H54 (cell line): Measurements from ENCODE around the gene FGF2.
"Not testable (repeated sequence)": the region's sequence is repeated elsewhere in the genome, so short reads cannot be mapped to it uniquely, and the experiment has no call there.

Source experiments
- DNase-seq: peaks from one replicate; pipeline ENCODE4 v3.0.0; 2011; ENCODE audit warnings: low spot score, mixed read lengths; ENCODE audit not compliant: insufficient read length
- FAIRE-seq: peaks from 3 replicates; lab custom pipeline; 2011; peaks lifted over from hg19 to GRCh38; lab: Jason Lieb, UNC
- POLR2A ChIP-seq: IDR thresholded peaks from 2 replicates; pipeline ENCODE4 v1.6.1; 2011; ENCODE audit warnings: low read depth, mild to moderate bottlenecking, low read length

Gene FGF2

DNA sequence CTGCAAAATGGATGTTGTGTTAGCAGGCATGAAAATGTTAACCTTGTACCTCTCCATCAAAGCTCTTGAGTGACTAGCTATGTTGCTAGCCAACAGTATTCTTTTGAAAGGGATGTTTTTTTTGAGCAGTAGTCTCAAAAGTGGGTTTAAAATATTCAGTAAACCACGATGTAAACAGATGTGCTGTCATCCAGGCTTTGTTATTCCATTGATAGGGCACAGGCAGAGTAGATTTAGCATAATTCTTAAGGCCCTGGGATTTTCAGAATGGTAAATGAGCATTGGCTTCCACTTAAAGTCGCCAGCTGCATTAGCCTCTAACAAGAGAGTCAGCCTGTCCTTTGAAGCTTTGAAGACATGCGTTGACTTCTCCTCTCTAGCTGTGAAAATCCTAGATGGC lies 18.4 kb downstream of the FGF2 start:
- FAIRE-seq, result no peak
- TF ChIP-seq POLR2A, result no peak

DNA sequence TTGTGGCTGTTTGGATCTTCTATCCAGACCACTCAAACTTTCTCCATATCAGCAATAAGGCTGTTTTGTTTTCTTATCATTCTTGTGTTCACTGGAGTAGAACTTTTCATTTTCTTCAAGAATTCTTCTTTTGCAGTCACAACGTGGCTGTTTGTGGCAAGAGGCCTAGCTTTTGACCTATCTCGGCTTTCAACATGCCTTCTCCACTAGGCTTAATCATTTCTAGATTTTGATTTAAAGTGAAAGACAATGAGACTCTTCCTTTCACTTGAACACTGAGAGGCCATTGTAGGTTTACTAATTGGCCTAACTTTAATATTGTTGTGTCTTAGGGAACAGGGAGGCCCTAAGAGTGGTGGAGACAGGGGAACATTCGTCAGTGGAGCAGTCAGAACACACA lies 19.1 kb downstream of the FGF2 start:
- FAIRE-seq (no peak), DNase-seq (no peak)
- no peak for TF ChIP-seq POLR2A

More for the DNA sequence above, 18.4 kb downstream of the FGF2 start:
- no peak for DNase-seq

DNA sequence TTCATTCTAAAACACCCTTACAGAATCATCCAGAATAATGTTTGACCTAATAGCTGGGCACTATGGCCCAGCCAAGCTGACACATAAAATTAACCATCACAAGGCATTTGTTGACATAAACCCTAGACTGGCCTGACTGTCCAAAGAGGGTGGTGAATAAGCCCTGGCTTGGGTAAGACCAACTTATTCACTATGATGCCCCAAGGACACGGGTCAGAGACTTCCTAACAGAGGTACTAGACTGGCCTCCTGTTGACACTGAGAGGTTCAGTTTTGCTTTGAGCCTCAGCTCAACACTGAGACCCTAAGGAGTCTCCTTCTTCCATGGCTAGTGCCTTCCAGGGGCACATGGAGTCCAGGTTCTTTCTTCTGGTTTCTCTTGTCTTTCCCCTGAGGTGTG lies 21.3 kb downstream of the FGF2 start:
- FAIRE-seq, result no peak
- DNase-seq, result no peak
- no peak for TF ChIP-seq POLR2A

DNA sequence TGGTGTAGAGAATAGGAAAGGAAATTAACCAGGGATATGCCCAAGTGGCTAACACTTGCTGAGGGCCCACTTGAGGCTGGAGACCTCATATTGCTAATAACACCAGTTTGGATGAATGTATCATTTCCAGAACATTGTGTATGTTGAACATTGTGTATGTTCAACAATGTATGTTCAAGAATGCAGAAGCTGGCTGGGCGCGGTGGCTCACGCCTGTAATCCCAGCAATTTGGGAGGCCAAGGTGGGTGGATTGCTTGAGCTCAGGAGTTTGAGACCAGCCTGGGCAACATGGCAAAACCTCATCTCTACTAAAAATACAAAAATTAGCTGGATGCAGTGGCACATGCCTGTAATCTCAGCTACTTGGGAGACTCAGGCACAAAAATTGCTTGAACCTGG lies 23.2 kb downstream of the FGF2 start:
- FAIRE-seq, DNase-seq: not testable (repeated sequence)

DNA sequence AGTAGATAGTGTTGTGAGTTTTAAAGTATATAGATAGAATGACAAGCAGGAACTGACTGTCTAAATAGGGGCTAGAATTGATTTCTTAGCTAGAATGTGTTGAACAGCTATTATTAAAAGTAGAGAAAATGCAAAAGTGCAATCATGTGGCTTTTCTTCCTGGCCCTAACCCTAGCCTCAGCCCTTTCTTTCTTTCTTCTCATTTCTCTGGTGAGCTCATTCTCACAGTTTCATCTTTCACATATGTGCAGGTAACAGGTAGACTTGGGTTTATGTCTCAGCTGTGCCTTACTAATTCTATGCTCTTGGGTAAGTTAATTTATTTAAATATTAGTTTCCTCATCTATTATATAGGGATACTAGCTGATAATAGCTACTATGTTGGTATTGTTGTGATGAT lies 24.9 kb downstream of the FGF2 start:
- FAIRE-seq (no peak), DNase-seq (no peak)
- TF ChIP-seq POLR2A, result no peak

DNA sequence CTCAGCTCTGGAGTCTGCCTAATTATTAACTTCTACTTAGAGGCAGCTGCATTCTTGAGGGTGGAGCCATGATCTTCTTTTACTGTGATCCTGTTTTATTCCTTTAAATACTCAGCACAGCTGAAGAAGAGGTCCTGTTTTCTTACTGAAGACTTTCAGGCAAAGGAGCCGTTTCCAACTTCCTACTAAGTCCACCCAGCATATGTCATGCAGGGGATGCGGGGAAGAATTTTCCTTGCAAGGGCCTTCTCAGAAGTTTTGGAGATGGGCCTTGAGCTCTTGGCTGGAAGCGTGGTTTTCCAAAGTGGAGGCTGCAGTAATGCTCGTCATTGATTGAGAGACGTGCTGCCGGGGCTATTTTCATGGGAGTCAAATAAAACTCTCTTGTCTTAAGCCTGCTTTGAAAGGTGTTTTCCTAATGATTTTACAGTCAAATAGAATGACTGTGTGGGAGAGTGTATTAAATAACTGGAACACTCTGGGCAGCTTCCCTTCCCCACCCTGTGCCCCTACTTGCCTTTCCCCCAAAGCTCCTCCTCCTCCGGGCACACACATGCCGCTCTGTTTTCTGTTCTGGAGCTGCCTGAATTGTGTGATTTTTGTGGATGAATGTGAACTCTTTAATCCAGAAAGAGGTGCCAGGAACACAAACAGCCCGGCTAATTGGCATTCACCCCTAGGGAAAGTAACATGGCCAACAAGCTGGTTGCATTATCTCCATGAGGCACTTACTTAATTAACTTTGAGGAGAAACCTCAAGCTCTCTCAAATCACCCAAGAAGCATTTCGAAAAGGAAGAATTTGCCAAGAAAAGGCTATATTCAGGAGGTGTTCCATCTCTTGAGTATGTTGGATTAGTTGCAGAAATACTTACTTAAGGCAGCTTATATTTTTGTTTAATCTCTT lies 28.1 kb downstream of the FGF2 start:
- DNase-seq (no peak), FAIRE-seq (no peak)
- no peak for TF ChIP-seq POLR2A

DNA sequence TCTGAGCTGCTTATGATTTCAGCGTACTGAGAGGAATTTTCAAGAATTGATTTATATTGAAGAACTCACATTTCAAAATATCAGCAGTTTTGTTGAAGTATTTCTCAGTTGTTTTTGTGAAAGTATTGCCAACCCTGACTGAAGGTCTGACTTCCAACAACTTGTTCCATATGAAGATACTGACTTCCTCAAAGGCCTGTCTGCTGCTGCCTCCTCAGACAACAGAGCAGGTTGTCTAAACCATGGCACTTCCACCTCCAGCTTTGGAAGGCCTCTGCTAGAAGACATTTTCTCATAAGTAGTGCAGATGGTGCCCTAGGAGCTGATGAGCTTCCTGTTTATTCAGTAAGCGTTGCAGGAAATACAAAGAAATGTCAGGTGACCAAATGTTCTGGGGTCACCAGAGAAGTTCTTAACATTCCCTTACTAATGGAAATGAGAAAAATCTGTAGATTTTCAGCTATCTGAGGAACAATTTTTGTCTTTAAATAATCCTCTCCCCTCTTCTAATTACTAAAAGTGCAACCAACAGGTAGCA lies 28.8 kb downstream of the FGF2 start:
- DNase-seq (no peak), FAIRE-seq (no peak)
- TF ChIP-seq POLR2A, result no peak

DNA sequence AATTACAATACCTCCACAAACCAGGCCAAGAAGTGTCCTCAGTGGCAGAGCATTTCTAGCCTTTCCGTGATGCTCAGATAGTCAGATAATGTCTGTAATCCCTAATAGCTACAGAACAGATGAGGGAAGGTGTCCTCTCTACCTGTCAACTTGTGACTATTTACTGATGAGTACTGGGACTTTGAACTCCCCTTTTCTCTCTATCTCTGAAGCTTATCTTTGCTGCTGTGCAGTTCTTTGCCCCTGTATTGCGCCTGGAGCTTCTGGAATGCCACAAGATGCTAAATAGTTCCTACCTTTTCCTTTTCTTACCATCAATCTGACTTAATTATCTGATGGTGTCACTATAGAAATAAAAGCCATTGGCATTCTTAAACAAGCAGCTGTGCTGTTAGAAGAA lies 30.5 kb downstream of the FGF2 start:
- no peak for TF ChIP-seq POLR2A
- DNase-seq (no peak), FAIRE-seq (no peak)

DNA sequence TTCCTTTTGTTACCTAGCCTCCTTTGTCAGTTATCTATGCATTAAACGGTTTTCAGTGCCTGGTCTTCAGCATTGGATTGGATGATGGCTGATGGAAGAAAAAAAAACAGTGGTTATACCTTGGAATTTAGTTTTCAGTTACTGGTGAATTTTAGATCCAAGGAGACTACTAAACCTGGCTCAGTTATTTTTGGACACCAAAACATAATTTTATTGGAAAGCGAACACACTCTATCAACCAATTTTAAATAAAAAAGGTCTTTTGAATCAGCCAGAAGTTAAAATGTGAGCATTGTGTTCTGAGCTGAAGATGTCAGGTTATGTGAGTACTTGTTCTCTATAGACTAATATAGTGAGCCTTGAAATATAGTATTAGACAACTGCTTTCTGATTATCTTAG lies 32.1 kb downstream of the FGF2 start:
- no peak for DNase-seq
- TF ChIP-seq POLR2A, result no peak
- no peak for FAIRE-seq

DNA sequence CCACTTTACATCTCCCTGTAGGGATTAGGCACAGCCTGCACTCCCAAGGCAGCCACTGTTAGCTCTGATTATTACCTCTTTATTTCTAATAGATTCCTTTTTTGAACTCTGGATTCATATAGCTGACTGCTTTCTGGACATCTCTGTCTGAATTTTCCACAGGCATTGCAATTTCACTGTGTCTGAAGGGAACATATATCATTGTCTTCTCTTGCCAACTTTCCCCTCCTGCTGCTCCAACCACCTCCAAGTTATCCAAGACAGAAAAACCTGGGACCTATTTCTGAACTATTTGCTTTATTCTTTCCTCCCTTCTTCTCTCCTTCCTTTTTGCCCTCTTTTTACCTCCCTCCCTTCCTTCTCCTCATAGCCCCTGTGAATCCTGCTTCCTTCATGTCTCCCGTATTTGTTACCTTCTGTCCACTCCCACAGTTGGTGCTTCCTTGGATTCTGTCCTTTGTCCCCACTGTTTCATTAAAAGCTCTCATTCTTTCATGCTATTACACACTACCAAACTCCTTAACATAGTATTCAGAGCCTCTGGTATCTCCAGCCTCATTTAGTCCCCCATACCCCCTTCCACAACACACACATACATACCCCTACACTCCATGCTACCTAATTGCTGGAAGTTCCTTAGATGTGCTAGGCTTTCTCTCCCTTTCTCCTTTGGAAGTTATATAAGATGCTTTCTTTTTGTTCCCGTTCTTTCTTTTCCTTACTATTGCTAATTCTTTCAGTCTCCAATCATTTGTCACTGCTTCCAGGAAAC lies 34.7 kb downstream of the FGF2 start:
- no peak for TF ChIP-seq POLR2A
- no peak for FAIRE-seq
- no peak for DNase-seq

DNA sequence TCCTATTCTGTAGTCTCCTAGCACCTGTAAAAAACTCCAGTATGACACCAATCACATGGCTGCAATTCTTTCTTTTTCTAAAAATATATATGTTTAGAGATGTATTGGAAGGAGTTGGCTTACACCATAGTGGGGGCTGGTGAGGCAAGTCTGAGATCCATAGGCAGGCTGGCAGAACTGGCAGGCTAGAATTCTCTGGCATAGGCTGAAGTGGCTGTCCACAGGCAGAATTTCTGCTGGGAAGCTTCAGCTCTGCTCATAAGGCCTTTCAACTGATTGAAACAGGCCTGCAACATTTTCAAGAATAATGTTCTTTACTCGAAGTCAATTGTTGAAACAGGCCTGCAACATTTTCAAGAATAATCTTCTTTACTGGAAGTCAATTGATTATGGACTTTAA lies 37.0 kb downstream of the FGF2 start:
- TF ChIP-seq POLR2A, result no peak
- no peak for FAIRE-seq
- DNase-seq, result no peak

DNA sequence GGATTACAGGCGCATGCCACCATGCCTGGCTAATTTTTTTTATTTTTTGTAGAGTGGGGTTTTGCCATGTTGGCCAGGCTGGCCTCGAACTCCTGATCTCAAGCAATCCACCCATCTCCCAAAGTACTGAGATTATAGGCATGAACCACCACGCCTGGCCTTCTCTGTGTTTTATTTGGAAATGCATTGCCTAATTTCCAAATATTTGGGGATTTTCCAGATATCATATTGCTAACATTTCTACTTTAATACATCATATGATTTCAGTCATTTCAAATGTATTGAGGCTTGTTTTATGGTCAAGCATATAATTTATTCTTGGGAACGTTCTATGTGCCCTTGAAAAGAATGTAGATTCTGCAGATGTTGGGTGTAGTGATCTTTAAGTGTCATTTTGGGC lies 38.8 kb downstream of the FGF2 start:
- no peak for DNase-seq
- no peak for TF ChIP-seq POLR2A
- FAIRE-seq, result no peak

DNA sequence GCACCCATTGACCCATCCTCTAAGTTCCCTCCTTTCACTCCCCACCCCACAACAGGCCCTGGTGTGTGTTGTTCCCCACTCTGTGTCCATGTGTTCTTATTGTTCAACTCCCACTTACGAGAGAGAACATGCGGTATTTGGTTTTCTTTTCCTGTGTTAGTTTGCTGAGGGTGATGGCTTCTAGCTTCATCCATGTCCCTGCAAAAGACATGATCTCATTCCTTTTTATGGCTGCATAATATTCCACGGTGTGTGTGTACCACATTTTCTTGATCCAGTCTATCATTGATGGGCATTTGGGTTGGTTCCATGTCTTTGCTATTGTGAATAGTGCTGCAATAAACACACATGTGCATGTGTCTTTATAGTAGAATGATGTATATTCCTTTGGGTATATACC lies 41.6 kb downstream of the FGF2 start:
- not testable (repeated sequence) for DNase-seq

DNA sequence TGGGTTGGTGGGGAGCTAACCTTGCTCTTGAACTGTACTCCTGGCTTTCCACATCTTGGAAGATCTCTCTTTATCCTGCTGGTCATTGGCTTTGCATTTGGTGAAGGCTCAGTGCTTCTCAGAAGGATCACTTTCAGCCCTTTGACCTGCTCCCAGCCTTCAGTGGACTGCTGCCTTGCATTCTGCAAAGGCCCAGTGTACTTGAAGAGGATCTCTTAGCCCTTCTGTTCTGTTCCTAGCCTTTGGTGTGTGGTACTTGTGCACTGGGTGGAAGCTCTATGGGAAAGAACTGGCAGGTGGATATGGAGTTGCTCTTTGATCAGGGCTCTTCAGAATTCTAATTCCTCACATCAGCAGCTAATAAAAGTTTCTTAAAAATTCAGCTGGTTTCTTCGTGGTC lies 46.5 kb downstream of the FGF2 start:
- TF ChIP-seq POLR2A, result no peak
- FAIRE-seq (no peak), DNase-seq (no peak)

More for the DNA sequence above, 41.6 kb downstream of the FGF2 start:
- not testable (repeated sequence) for FAIRE-seq
